Fibroblast of peridontal ligament (primary cell): ENCODE results near the gene CAMKK1.
"Not testable (repeated sequence)": the region's sequence is repeated elsewhere in the genome, so short reads cannot be mapped to it uniquely, and the experiment has no call there.

Source experiments
- DNase-seq: peaks from one replicate; pipeline ENCODE4 v3.0.0-alpha.2; 2010; ENCODE audit errors: extremely low read depth

Gene CAMKK1

DNA sequence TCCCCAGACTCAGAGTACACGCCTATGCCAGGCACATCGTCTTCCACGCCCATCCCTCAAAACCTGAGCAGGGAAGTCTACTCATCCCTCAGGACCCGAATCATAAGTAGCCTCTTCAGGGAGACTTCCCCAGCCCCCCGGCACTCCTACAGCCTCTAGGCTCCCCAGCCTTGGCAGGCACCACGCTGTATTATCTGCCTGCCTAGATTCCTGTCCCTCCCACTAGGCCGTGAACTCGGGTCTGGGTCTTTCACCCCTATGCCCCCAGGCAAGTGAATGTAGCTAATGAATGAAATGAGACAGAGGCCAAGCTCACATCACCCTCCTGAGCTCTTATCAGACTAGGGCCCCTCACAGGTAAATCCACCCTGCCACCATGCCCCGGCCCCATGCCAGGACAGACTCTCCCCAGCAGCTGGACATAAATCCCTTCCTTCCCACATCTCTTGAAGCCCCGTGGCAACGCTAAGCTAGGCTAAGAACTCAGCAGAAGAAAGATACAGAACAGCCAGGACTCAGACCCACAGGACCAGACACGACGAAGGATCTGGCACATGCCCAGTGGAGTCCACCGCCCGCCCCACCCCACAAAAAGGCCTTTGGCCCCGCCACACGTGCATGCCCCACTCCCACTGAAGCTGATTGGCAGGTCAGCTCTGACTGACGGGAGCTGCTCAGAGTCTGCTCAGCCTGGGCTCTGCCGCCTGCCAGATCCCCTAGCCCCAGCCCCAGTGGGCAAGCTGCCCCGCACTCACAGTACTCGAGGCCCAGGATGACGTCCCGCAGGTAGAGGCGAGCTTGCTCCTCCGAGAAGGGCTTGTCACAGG lies 13.0 kb downstream of the CAMKK1 start:
- no peak for DNase-seq

DNA sequence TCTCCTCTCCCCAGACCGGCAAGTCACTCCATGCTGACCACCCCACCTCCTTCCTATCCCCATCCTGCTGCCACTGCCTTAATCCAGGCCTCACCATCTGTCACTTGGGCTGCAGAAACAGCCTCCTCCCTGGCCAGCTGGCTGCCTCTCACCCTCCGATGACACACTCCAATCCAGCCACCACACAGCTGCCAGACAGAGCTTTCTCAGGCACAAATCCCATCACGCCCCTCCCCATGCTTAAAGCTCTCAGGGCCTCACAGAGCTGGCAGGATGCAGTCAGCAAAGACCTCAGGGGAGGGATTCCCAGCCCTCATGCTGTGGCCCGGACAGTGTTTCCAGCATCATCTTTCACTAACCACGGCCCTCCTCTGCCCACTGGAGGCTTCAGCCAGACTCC lies 13.7 kb downstream of the CAMKK1 start:
- peak; percentile 75 for DNase-seq

DNA sequence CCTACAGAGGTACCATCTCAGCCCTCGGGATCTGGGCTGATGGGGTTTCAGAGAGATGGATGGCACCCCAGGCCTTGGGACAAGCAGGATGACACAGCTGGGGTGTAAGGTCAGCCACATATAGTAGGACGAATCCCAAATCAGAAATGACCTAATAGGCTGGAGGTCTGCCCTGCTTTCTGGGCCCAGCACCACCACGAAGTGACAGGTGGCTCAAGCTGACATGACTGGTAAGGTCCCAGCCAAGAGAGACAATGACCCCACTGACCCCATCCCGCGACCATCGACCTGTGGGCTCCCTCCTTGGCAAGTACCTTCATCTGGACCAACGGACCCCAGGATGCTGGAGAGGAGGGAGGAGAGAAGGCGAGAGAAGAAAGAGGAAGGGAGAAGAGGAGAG lies 15.6 kb downstream of the CAMKK1 start:
- no peak for DNase-seq

DNA sequence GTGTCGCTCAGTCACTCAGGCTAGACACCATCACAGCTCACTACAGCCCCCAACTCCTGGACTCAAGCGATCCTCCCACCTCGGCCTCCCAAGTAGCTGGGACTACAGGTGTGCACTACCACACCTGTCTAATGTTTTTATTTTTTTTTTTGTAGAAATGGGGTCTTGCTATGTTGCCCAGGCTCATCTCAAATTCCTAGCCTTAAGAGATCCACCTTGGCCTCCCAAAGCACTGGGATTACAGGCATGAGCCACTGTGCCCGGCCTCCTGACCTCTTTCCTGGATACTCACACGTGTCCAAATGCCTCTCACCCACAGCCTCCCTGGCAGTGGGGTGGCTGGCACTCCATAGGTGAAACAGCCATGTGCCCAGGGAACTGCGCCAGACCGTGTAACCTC lies 17.5 kb downstream of the CAMKK1 start:
- DNase-seq, result no peak

DNA sequence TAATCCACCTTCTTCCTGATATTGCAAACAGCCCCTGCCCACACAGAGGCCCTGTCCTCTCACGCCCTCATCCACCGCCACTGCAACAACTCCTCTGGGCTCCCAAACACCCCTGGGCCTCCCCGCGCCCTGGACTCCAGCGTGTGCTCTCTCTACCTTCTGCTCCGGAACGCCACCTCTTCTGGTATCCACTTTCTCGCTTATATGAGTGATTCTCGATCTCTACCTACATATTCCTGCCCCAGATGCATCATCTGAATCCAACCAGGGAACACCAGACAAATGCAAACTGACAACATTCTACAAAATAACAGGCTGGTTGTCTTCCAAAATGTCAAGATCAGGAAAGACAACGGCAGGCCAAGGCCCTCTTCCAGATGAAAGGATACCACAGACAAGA lies 19.0 kb downstream of the CAMKK1 start:
- DNase-seq, result no peak

DNA sequence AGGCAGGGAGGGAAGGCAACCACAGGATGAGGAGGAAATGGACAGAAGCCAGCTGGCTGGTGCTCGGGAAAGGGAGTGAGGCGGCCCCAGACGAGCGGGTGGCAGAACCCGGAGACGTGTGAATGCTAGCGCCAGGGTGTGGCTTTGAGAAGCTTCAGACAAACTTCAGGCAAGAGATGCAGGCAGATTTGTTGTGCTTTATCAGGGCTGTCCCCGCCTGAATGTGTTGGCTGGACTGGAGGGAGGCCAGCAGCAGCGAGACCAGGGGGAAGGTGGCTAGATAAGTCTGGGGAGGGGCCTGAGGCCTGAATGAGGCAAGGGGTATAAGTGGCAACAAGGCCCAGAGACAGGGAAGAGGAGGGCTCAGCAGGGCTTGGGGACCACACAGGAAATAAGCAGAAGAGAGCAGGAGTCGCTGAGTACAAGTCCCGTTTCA lies 22.0 kb downstream of the CAMKK1 start:
- no peak for DNase-seq

DNA sequence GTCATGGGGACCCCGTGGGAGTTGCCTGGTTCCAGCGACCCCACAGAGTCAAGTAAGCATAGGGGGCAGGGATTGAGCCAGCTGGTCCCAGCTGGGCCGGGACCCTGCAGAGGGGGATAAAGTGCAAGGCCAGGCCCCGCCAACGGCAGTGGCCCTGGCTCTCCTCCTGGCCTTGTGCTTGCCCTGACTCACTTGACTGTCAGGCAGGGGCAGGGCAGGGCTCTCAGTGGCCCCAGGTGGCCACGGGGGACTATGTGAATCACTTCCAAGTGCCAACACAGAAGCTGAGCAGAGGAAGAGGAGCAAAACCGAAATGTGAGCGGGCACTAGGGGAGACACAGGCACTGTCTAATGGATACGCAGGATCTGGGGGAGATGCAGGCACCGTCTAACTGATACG lies 25.2 kb downstream of the CAMKK1 start:
- DNase-seq, result no peak

DNA sequence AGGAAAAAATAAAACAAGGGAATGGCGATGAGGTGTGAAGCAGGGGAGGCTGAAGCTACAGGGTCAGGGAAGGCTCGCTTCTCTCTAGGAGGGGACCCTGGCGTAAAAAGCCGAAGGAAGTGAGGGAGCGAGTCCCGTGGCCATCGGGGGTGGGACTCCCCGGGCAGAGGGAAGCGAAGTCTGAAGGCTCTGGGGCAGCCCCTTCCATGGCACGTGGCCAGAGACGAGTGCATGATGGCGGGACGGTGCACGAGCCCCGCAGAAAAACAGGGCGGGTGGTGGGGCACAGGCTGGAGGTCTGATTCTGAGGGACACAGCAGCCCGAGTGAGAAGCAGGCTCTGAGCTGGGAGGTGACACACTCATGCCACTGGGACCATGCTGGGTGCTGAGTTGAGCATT lies 25.7 kb downstream of the CAMKK1 start:
- no peak for DNase-seq

DNA sequence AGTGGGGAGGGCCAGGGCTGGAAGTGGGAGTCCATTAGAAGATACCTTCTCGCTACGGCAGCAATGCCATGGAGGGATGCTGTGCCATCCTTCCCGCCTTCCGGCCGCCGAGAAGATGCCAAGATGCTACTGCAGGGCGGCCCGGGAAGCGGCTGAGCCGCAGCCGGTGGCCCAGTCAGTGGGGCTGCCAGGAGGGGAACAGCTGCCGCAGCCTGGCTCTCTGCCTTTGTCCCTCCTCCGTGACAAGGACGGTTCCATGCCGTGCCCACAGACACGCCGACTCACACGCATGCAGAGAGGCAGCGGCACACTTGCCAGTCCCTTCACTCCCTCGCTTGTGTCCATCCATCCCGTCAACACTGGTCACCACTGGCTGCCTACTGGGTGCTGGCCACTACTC lies 26.6 kb downstream of the CAMKK1 start:
- DNase-seq, result no peak

DNA sequence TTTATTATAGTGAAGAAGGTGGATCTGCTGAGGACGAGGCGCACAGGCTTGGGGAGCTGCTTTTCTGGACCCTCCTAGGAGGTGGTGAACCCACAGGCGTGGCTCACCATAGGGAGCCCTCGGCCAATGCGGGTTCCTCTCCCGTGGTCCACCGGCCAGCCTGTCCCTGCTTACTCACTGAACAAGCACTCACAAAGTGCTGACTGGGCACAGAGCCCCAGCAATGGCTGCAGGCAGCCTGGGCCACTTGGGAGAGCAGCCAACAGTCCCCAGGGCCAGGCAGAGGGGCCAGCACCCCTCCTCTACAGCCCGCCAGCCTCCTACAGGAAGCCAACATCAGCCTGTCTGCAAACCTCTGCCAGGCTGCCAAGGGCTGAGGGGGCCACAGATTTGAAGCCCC lies 27.7 kb downstream of the CAMKK1 start:
- DNase-seq, result peak; percentile 24

DNA sequence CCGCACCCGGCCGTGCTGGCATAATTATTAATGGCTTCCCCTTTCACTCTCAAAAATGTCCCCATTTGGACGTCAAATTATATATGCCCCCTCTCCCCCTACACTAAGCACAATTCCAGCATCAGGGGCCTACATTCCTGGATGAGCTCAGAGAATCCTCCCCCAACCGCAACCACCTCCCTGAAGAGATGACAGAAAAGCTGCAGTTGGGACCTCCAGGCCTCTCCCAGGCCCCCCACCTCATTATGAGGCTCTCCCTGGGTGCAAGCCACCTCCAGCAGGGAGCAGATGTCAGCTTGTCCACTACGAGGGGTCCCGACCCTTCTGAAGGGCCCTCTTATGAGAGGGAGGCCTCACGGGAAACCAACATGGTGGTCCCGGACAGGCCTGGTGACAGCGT lies 28.3 kb downstream of the CAMKK1 start:
- no peak for DNase-seq

DNA sequence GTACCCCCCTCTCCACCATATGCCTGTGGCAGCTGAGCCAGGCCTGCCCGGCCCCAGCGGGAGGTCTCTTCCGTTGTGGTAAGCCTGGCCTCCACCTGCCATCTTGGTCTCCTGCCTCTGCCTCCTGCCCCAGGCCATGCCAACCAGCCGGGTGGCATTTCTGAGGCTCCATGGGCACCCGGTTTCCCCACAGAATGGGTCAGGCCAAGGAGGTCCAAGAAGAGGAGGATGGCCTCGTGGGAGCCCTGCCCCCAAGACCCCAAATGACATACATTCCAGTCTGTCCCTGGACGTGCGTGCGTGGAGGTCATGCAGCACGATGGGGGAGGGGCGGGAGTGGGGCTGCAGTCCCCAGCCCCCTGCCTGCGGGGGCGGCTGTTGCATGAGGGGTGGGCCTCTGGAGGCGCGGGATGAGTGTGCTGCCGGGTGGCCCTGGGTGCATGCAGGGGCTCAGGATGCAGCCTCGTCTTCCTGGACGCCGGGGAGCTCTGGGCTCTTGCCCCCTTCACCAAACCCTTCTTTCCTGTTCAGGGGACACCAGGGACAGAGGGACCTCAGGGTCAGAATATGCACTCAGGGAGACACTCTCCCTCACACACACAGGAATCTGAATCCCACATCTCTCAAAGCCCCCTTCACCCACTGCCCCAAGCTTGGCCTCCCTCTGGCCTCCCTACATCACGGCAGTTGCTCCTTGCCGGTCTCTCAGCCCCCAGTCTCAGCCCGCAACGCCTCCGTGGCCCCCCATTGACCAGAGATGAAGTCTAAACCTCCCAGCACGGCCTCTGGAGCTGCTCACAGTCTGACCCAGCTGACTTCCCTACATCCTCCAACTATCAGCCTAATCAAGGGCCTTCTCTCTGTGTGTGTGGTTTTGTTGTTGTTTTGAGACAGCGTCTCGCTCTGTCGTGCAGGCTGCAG lies 30.8 kb downstream of the CAMKK1 start:
- DNase-seq, result no peak

DNA sequence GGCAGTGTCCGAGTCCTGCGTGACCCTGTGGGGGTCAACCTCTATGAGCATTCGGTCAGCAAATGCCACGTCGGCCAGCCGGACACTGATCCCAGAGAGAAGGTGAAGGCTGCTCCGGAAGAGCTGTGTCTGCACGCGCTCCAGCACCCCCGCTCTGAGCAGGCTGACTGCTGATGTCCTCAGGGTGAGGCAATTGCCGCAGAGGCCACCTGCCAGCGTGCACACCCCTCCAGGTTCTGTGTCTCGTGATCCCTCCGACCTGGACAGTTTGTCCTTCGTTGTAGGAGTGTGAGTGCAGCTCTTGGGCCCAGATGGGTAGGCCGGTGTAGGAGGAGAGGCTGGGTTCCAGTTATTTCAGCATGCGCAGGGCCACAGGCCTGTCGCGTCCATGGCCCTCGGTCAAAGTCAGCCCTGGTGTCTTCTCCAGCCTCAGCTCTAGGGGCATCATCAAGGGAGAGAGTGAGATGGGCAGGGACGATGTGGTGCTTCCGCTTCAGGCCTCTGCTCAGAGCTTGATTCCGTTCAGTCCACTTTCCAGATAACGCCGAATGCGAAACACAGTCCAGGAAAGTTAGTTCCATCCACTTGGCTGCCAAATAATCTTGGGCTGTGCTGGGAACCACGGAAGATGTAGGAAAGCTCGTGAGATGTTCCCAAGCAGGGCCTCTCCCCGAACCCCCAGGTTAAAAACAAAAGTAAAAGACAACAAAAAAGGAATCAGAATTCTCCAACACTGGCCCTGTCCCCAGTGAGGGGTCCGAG lies 31.7 kb downstream of the CAMKK1 start:
- DNase-seq, result no peak

DNA sequence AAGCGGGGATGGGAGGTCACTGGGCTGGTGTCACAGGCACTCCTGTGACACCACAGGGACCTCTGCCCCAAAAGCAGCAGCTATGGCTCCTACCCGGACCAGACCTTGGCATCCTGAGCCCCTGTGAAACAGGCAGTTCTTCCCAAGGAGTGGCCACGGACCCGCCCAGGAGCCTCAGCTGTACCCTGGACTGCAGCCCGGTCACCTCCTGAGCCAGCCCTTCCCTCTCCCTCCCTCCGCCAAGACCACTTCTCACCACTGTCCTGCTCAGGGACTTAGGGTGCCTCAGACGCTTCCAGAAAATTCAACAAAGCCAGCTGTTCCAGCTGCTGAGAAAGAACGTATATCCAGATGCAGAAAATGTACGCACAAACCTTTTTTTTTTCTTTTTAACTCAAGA lies 32.9 kb downstream of the CAMKK1 start:
- no peak for DNase-seq

DNA sequence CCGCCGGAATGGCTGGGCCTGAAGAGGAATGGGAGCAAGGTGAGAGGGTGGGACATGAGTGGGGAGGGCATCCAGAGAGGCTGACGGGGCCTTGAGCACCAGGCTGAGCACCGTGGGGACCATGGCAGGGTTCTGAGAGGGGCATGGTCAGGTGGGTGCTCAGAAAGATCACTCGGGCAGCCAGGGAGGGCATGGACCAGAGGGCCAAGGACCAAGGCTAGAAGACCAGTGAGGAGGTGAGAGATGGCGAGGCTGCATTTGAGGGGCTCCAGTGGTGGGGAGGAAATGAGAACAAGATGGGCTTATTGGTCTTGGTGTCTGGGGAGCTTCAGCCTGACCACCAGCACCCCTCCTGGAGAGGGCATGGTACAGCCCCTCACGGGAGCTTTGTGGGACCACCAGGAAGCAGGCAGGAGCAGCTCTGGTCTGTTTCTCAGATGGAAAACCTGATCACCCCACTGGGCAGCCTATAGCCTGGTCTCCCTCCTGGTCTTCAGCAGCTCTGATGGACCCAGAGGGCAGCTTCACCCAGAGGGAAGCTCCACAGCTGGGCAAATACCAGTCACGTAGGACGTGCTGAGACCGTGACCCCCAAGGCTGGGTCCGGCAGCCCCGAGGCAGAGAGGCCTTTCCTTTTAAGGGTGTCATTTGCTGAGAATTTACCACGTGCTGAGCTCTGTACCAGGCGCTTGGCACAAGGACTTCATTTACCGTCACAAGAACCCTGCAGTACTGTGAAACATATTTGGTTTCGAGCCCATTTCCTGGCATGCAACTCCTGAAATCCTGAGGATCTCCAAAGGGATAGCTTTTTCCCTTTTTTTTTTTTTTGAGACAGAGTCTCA lies 35.4 kb downstream of the CAMKK1 start:
- no peak for DNase-seq

DNA sequence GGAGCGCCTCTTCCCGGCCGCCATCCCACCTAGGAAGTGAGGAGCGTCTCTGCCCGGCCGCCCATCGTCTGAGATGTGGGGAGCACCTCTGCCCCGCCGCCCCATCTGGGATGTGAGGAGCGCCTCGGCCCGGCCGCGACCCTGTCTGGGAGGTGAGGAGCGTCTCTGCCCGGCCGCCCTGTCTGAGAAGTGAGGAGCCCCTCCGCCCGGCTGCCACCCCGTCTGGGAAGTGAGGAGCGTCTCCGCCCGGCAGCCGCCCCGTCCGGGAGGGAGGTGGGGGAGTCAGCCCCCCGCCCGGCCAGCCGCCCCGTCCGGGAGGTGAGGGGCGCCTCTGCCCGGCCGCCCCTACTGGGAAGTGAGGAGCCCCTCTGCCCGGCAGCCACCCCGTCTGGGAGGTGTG lies 38.6 kb downstream of the CAMKK1 start:
- DNase-seq, result not testable (repeated sequence)

DNA sequence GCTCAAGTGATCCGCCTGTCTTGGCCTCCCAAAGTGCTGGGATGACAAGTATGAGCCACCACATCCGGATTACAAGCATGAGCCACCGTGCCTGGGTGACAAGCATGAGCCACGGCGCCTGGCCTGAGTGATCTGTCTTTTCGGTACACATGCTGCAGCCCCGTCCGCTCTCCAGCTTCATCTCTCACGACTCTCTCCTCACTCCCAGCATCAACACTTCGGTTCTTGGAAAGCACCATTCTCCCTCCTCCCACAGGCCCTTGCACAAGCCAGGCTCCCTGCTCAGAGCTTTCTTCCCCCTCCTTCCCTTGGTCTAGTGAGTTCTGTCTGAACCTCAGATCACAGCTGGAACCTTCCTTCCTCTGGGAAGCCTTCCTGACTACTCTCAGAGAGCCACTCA lies 40.3 kb downstream of the CAMKK1 start:
- DNase-seq, result no peak

DNA sequence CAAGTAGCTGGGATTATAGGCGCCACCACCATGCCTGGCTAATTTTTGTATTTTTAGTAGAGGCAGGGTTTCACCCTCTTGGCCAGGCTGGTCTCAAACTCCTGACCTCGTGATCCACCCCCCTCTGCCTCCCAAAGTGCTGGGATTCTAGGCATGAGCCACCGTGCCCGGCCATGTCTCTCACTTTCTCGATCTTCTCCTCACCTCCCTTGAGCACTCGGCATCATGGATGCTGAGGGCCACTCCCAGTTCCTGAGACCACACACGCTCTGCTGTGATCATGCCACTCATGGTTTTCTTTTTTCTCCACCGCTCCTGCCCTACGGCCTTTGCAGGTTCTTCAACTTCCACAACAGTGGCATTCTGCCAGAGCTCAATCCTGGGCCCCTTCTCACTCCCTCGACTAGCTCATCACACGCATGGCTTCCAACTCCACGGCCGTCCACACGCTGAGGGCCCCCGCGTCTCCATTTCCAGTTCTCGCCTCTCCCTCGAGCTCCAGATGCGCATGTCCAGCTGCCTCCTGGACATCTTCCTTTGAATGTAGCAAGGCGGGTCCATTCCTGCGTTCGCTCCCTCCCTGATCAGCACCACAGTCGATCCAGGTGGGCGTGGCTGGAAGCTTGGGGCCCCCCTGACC lies 41.3 kb downstream of the CAMKK1 start:
- no peak for DNase-seq

DNA sequence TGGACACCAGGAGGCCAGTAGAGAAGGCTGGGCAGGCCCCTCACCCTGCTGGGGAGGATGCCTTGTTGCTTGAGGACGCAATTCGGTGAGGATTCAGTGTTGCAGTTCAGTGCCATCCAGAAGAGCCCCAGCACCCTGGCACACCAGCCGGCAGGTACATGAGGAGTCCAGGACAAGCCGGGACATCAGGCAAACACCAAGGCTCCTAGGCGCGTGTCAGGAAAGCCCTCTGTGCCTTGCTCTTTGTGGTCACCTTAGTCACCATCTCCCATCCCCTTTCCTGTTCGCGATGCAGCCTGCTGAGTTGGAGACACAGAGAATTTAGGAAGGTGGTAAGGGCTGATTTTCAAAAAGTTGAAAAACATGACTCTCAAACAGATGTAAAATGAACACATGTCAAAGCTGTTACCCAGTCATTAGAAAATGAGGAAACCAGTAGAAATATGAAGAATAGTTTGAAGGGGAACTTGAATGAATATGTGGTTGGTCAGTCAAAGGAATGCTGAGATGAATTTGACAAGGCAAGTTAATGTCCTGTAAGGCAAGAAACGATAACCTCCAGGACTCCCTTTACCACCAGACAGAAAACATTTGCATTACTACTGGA lies 44.5 kb downstream of the CAMKK1 start:
- no peak for DNase-seq

DNA sequence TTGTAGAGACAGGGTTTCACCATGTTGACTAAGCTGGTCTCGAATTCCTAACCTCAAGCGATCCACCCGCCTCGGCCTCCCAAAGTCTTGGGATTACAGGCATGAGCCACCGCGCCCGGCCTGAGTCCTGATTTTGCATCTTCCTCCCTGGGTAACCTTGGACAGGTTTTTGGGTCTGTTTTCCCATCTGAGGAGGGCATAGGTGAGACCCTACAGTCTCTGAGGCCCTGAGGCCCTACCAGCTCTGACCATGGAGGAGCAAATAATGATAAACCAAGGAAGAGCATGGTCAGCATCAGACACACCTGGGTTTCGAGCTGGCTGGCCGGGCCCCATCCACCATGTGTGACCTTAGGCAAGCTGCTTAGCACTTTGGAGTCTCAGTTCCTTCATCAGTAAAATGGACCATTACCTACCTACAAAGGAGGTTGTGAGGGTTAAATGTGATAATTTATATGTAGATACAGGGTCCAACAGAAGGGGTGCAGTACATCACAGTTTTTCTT lies 45.6 kb downstream of the CAMKK1 start:
- DNase-seq, result no peak
